GM12878 (cell line): ENCODE data around the gene NOP9. TPM values are rescaled to one million over a fixed set of nuclear protein-coding genes. Genes with fewer than 3 reads are reported as not detected.

Experiments
- CHD2 ChIP-seq: IDR thresholded peaks from 2 replicates; pipeline ENCODE4 v1.6.1; 2011; ENCODE audit warnings: low read depth, low read length, improper control_type of control experiment, borderline replicate concordance
- CREM ChIP-seq: IDR thresholded peaks from 2 replicates; pipeline ENCODE4 v1.6.1; 2014; ENCODE audit warnings: antibody characterized with exemption, low read depth
- CUX1 ChIP-seq: IDR thresholded peaks from 2 replicates; pipeline ENCODE4 v1.6.1; 2012; ENCODE audit warnings: improper control_type of control experiment, low read depth, low read length; ENCODE audit not compliant: insufficient replicate concordance
- ESRRA ChIP-seq: IDR thresholded peaks from 2 replicates; pipeline ENCODE4 v1.6.1; 2012; ENCODE audit warnings: mild to moderate bottlenecking, low read length, improper control_type of control experiment
- GATAD2B ChIP-seq: fragments of 450-650 bp; conservative IDR thresholded peaks from 2 replicates; pipeline ENCODE4 v1.6.1; 2017; ENCODE audit warnings: low read depth, mild to moderate bottlenecking, moderate library complexity
- IKZF2 ChIP-seq, 2 experiments: fragments of 450-650 bp; IDR thresholded peaks; 2 replicates each; pipeline ENCODE4 v1.6.1; 2017; ENCODE audit warnings: mild to moderate bottlenecking in 2 of 2, moderate library complexity in 2 of 2
- IRF5 ChIP-seq: fragments of 450-650 bp; IDR thresholded peaks from 2 replicates; pipeline ENCODE4 v1.6.1; 2017; ENCODE audit warnings: borderline replicate concordance
- MAX ChIP-seq: IDR thresholded peaks from 2 replicates; pipeline ENCODE4 v1.6.1; 2012; ENCODE audit warnings: low read depth, low read length, improper control_type of control experiment
- NR2C2 ChIP-seq: IDR thresholded peaks from 2 replicates; pipeline ENCODE4 v1.6.1; 2011; ENCODE audit warnings: borderline replicate concordance, low read depth; ENCODE audit not compliant: control insufficient read depth, insufficient read length
- POLR2AphosphoS5 ChIP-seq: IDR thresholded peaks from 2 replicates; pipeline ENCODE4 v1.6.1; 2011; ENCODE audit warnings: mild to moderate bottlenecking, low read length, inconsistent platforms
- RAD21 ChIP-seq: IDR thresholded peaks from 2 replicates; pipeline ENCODE4 v1.6.1; 2011; ENCODE audit warnings: mild to moderate bottlenecking, low read depth, low read length, moderate library complexity; ENCODE audit not compliant: insufficient read depth
- RAD51 ChIP-seq: fragments of 450-650 bp; IDR thresholded peaks from 2 replicates; pipeline ENCODE4 v1.6.1; 2016; ENCODE audit warnings: moderate library complexity, mild to moderate bottlenecking, inconsistent platforms
- SMAD5 ChIP-seq: IDR thresholded peaks from 2 replicates; pipeline ENCODE4 v1.6.1; 2016; ENCODE audit warnings: antibody characterized with exemption, low read depth
- USF1 ChIP-seq: IDR thresholded peaks from 2 replicates; pipeline ENCODE4 v1.6.1; 2011; ENCODE audit warnings: borderline replicate concordance, low read depth, mild to moderate bottlenecking, moderate library complexity, mixed read lengths, low read length; ENCODE audit not compliant: insufficient read depth; ENCODE audit errors: extremely low read length
- YY1 ChIP-seq: IDR thresholded peaks from 2 replicates; pipeline ENCODE4 v1.6.1; 2011; ENCODE audit warnings: low read depth, mild to moderate bottlenecking, low read length
- ZBTB4 ChIP-seq: fragments of 450-650 bp; formaldehyde crosslinking; IDR thresholded peaks from 2 replicates; pipeline ENCODE4 v1.4.0; 2022; ENCODE audit warnings: mild to moderate bottlenecking, moderate library complexity
- ZNF622 ChIP-seq: fragments of 450-650 bp; IDR thresholded peaks from 2 replicates; pipeline ENCODE4 v1.6.1; 2017; ENCODE audit warnings: mild to moderate bottlenecking, inconsistent platforms
- ZZZ3 ChIP-seq: IDR thresholded peaks from 2 replicates; pipeline ENCODE4 v1.6.1; 2011; ENCODE audit warnings: low read depth; ENCODE audit not compliant: control insufficient read depth, insufficient read length
- polyA plus RNA-seq, 11 experiments: library from polyadenylated mRNA; depleted of rRNA in 4 of 11; unstranded in 6 of 11; stranded (reverse) in 5 of 11; fragments of >200 nt; fragmentation: Nextera tagmentation in 4 of 11; fragmentation: Illumina TruSeq in 1 of 11; extraction: Ambion mirVana in 4 of 11; extraction: Trizol in 1 of 11; gene quantifications; 1 replicate in 1 of 11; 2 replicates in 10 of 11; pipeline versions ENCODE4 v1.2.1 to v1.2.3, GENCODE V29; 2011 to 2016; ENCODE audit warnings: inconsistent platforms in 2 of 11, missing spikeins in 2 of 11, low read depth in 1 of 11
- total RNA-seq, 4 experiments: library from RNA; depleted of rRNA in 3 of 4; stranded (reverse); fragments of >200 nt in 3 of 4; fragmentation: Illumina TruSeq in 1 of 4; extraction: Trizol in 1 of 4; gene quantifications; 2 replicates each; pipeline versions ENCODE4 v1.2.1 to v1.2.3, GENCODE V29; 2013 to 2021

The NOP9 gene
- total and polyA plus RNA-seq, 10 of the 15 experiments (the other 5 are each of a cell fraction or from before 2014, with no cell fraction given) = 2.4 to 43.9 (median 20.3) TPM

GRCh38 chr14:24339284-24340151 lies 39.9 kb downstream of the NOP9 start, which contains the start of gene RIPK3 (continued):
- TF ChIP-seq ZZZ3 = no peak
- no peak for TF ChIP-seq IRF5
- no peak for TF ChIP-seq NR2C2
- no peak for TF ChIP-seq YY1
- TF ChIP-seq ESRRA = no peak
- TF ChIP-seq CREM = no peak
- no peak for TF ChIP-seq ZNF622
- no peak for TF ChIP-seq SMAD5
- TF ChIP-seq RAD51 = no peak
- TF ChIP-seq CUX1 = no peak
- TF ChIP-seq USF1 = no peak
- no peak for TF ChIP-seq ZBTB4 (CRISPR knock-in tag)
- no peak; a peak in 1 of 4 replicates for TF ChIP-seq IKZF2 (IDR thresholded peaks at IDR 0.05)
- no peak for TF ChIP-seq MAX
- 0 out of 2 replicates have a peak, but pooled peaks have one; percentile 21 for TF ChIP-seq CHD2
- TF ChIP-seq RAD21 = no peak
- peak; percentile 52; the same call in 1 of the 2 replicates for TF ChIP-seq POLR2AphosphoS5
- TF ChIP-seq GATAD2B = 0 out of 2 replicates have a peak, but pooled peaks have one; percentile 20
